GM21786 (cell line): Measurements from ENCODE around the gene RNF148.
"Not testable (repeated sequence)": the region's sequence is repeated elsewhere in the genome, so short reads cannot be mapped to it uniquely, and the experiment has no call there.

Experiments
- ATAC-seq: cut with Tn5 transposase; IDR thresholded peaks from one replicate; pipeline ENCODE4 v1.9.1; 2021; ENCODE audit not compliant: unreplicated experiment

Gene RNF148

GRCh38 chr7:122691569-122692235, 11.0 kb downstream of the RNF148 start:
- ATAC-seq: no peak

GRCh38 chr7:122689346-122690109, 13.2 kb downstream of the RNF148 start:
- no peak for ATAC-seq

GRCh38 chr7:122688400-122688998, 14.2 kb downstream of the RNF148 start:
- ATAC-seq: no peak

GRCh38 chr7:122686360-122686878, 16.3 kb downstream of the RNF148 start:
- ATAC-seq: no peak

GRCh38 chr7:122684504-122684903, 18.2 kb downstream of the RNF148 start:
- no peak for ATAC-seq

GRCh38 chr7:122682815-122683550, 19.7 kb downstream of the RNF148 start:
- ATAC-seq: no peak

- not testable (repeated sequence) for ATAC-seq
Measured at GRCh38 chr7:122681186-122681585, 21.5 kb downstream of the RNF148 start.

- no peak for ATAC-seq
Measured at GRCh38 chr7:122679813-122680212, 22.9 kb downstream of the RNF148 start.

- ATAC-seq: not testable (repeated sequence)
Measured at GRCh38 chr7:122679269-122679709, 23.4 kb downstream of the RNF148 start.

GRCh38 chr7:122677149-122677548, 25.6 kb downstream of the RNF148 start:
- no peak for ATAC-seq

- ATAC-seq: no peak
Measured at GRCh38 chr7:122676466-122676865, 26.3 kb downstream of the RNF148 start.

GRCh38 chr7:122675621-122676020, 27.1 kb downstream of the RNF148 start:
- ATAC-seq: no peak

GRCh38 chr7:122675011-122675410, 27.7 kb downstream of the RNF148 start:
- ATAC-seq: no peak

GRCh38 chr7:122674502-122674901, 28.2 kb downstream of the RNF148 start:
- no peak for ATAC-seq

GRCh38 chr7:122673951-122674350, 28.8 kb downstream of the RNF148 start:
- no peak for ATAC-seq

GRCh38 chr7:122672536-122672935, 30.2 kb downstream of the RNF148 start:
- no peak for ATAC-seq

GRCh38 chr7:122663733-122664132, 39.0 kb downstream of the RNF148 start:
- ATAC-seq: no peak

- no peak for ATAC-seq
Measured at GRCh38 chr7:122658856-122659255, 43.9 kb downstream of the RNF148 start.

GRCh38 chr7:122653685-122654084, 49.0 kb downstream of the RNF148 start:
- ATAC-seq: no peak

- ATAC-seq: no peak
Measured at GRCh38 chr7:122652876-122653275, 49.8 kb downstream of the RNF148 start.
